Smooth muscle cell (in vitro differentiated cells): ENCODE data around the gene CPTP. TPM values are rescaled to one million over a fixed set of nuclear protein-coding genes. Genes with fewer than 3 reads are reported as not detected.

Experiments
- DNase-seq: peaks from one replicate; lab custom pipeline; 2025; ENCODE audit not compliant: unreplicated experiment; lab: John Stamatoyannopoulos, UW
- H2AFZ ChIP-seq: fragments of 200-600 bp; sonication (generic); 2 replicates; pipeline ENCODE4 v1.6.0; 2016; ENCODE audit warnings: antibody characterized with exemption, low read depth, mild to moderate bottlenecking
- H3F3A ChIP-seq: fragments of 200-600 bp; sonication (generic); 2 replicates; pipeline ENCODE4 v1.6.0; 2017; ENCODE audit warnings: antibody characterized with exemption, low read depth
- H3K27ac ChIP-seq: fragments of 200-600 bp; sonication (generic); 2 replicates; pipeline ENCODE4 v1.5.1; 2016; ENCODE audit warnings: low read depth, mild to moderate bottlenecking
- H3K27me3 ChIP-seq: fragments of 200-600 bp; sonication (generic); 2 replicates; pipeline ENCODE4 v1.6.1; 2016; ENCODE audit warnings: low read depth, mild to moderate bottlenecking
- H3K36me3 ChIP-seq: fragments of 200-600 bp; sonication (generic); 2 replicates; pipeline ENCODE4 v1.5.1; 2016; ENCODE audit warnings: low read depth
- H3K4me1 ChIP-seq: fragments of 200-600 bp; sonication (generic); 2 replicates; pipeline ENCODE4 v1.5.1; 2016; ENCODE audit warnings: low read depth
- H3K4me2 ChIP-seq: fragments of 200-600 bp; sonication (generic); 2 replicates; pipeline ENCODE4 v1.6.0; 2016; ENCODE audit warnings: mild to moderate bottlenecking
- H3K4me3 ChIP-seq: fragments of 200-600 bp; sonication (generic); 2 replicates; pipeline ENCODE4 v1.5.1; 2016; ENCODE audit warnings: mild to moderate bottlenecking
- H3K79me2 ChIP-seq: fragments of 200-600 bp; sonication (generic); 2 replicates; pipeline ENCODE4 v1.6.0; 2016; ENCODE audit warnings: low read depth, mild to moderate bottlenecking
- H3K9ac ChIP-seq: fragments of 200-600 bp; sonication (generic); 2 replicates; pipeline ENCODE4 v1.6.0; 2016; ENCODE audit warnings: low read depth
- H3K9me3 ChIP-seq: fragments of 200-600 bp; sonication (generic); replicated peaks from 2 replicates; pipeline ENCODE4 v1.5.1; 2016; ENCODE audit warnings: low read depth
- H4K20me1 ChIP-seq: fragments of 200-600 bp; sonication (generic); 2 replicates; pipeline ENCODE4 v1.6.0; 2016; ENCODE audit warnings: low read depth
- WGBS: methylation state at CpG from one replicate; pipeline ENCODE4 v1.1.7; 2016; ENCODE audit warnings: low lambda C conversion rate; 5-methylcytosine and 5-hydroxymethylcytosine counted together
- polyA plus RNA-seq: library from polyadenylated mRNA; unstranded; fragments of >200 nt; fragmentation: Nextera tagmentation; extraction: Ambion mirVana; gene quantifications from 2 replicates; pipeline ENCODE4 v1.2.1, GENCODE V29; 2016
- total RNA-seq: library from RNA; depleted of rRNA; stranded (reverse); fragments of >200 nt; gene quantifications from 2 replicates; pipeline ENCODE4 v1.2.3, GENCODE V29; 2014
- TF ChIP-seq, protein P1 (sequence below): fragments of 200-600 bp; sonication (generic); IDR thresholded peaks from 2 replicates; pipeline ENCODE4 v1.5.1; 2017; ENCODE audit warnings: borderline replicate concordance, mild to moderate bottlenecking, antibody characterized with exemption; ENCODE audit not compliant: insufficient read depth, poor library complexity, severe bottlenecking

The CPTP gene
- total and polyA plus RNA-seq, 2 experiments from 2014 or later = 16.2 to 34.3 TPM

GRCh38 chr1:1296070-1297061 lies 28.2 kb upstream of the CPTP start:
- H3F3A ChIP-seq = no peaks in the 10 kb centered on the region
- H3K4me3 ChIP-seq = no peak overlapping the region
- H3K4me1 ChIP-seq = no peaks in the 10 kb centered on the region
- TF ChIP-seq, protein P1, sequence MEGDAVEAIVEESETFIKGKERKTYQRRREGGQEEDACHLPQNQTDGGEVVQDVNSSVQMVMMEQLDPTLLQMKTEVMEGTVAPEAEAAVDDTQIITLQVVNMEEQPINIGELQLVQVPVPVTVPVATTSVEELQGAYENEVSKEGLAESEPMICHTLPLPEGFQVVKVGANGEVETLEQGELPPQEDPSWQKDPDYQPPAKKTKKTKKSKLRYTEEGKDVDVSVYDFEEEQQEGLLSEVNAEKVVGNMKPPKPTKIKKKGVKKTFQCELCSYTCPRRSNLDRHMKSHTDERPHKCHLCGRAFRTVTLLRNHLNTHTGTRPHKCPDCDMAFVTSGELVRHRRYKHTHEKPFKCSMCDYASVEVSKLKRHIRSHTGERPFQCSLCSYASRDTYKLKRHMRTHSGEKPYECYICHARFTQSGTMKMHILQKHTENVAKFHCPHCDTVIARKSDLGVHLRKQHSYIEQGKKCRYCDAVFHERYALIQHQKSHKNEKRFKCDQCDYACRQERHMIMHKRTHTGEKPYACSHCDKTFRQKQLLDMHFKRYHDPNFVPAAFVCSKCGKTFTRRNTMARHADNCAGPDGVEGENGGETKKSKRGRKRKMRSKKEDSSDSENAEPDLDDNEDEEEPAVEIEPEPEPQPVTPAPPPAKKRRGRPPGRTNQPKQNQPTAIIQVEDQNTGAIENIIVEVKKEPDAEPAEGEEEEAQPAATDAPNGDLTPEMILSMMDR = no peak
- H3K4me2 ChIP-seq = no peak overlapping the region
- peaks cover 35% of the 10 kb centered on the region for H4K20me1 ChIP-seq
- no peaks in the 10 kb centered on the region for H3K9me3 ChIP-seq
- no peaks in the 10 kb centered on the region for H3K36me3 ChIP-seq
- H3K27me3 ChIP-seq = no peaks in the 10 kb centered on the region
- H3K27ac ChIP-seq = no peak overlapping the region
- H3K79me2 ChIP-seq = no peaks in the 10 kb centered on the region
- H2AFZ ChIP-seq = no peak overlapping the region
- no peak overlapping the region for H3K9ac ChIP-seq
- DNase-seq = no peak
- 96% methylated on average over 54 of the region's 62 CpGs for WGBS

GRCh38 chr1:1297802-1298424 lies 26.7 kb upstream of the CPTP start:
- Histone ChIP-seq H3K27ac (no peak overlapping the region), H3K27me3 (no peaks in the 10 kb centered on the region), H3K4me3 (no peak overlapping the region), H4K20me1 (peaks cover 50% of the 10 kb centered on the region), H3K9me3 (no peaks in the 10 kb centered on the region), H3K4me1 (no peaks in the 10 kb centered on the region), H2AFZ (no peak overlapping the region), H3K79me2 (peaks cover 3% of the 10 kb centered on the region), H3K4me2 (no peak overlapping the region), H3K36me3 (no peaks in the 10 kb centered on the region), H3F3A (no peaks in the 10 kb centered on the region), H3K9ac (no peak overlapping the region)
- no peak for DNase-seq
- 98% methylated on average over 20 of the region's 31 CpGs for WGBS
- TF ChIP-seq, protein P1 = no peak

- H3K27ac ChIP-seq = no peak overlapping the region
- TF ChIP-seq, protein P1 = no peak
Measured at GRCh38 chr1:1298861-1299685, 25.5 kb upstream of the CPTP start.

More at GRCh38 chr1:1298861-1299685, 25.5 kb upstream of the CPTP start:
- H3K27me3 ChIP-seq = no peaks in the 10 kb centered on the region
- peaks cover 61% of the 10 kb centered on the region for H4K20me1 ChIP-seq
- no peak overlapping the region for H3K4me2 ChIP-seq
- DNase-seq = no peak
- H3K9ac ChIP-seq = no peak overlapping the region
- no peak overlapping the region for H2AFZ ChIP-seq
- peaks cover 5% of the 10 kb centered on the region for H3K79me2 ChIP-seq
- H3K9me3 ChIP-seq = no peaks in the 10 kb centered on the region
- H3K4me3 ChIP-seq = no peak overlapping the region
- 74% methylated on average over 26 of the region's 30 CpGs for WGBS
- H3K4me1 ChIP-seq = no peaks in the 10 kb centered on the region
- H3F3A ChIP-seq = no peaks in the 10 kb centered on the region
- H3K36me3 ChIP-seq = no peaks in the 10 kb centered on the region
